HUES64 (cell line): ENCODE data around the gene AMBP.
"Not testable (repeated sequence)": the region's sequence is repeated elsewhere in the genome, so short reads cannot be mapped to it uniquely, and the experiment has no call there.

Experiments used
- H3K27ac ChIP-seq: 2 replicates; pipeline ENCODE4 v1.7.0; 2013; ENCODE audit warnings: low read depth, low read length, inconsistent platforms
- H3K27me3 ChIP-seq: 2 replicates; pipeline ENCODE4 v1.6.1; 2013; ENCODE audit warnings: mild to moderate bottlenecking, low read length; ENCODE audit not compliant: insufficient read depth
- H3K36me3 ChIP-seq: 2 replicates; pipeline ENCODE4 v1.6.1; 2013; ENCODE audit warnings: mild to moderate bottlenecking, low read length; ENCODE audit not compliant: insufficient read depth
- H3K4me1 ChIP-seq: 2 replicates; pipeline ENCODE4 v1.6.1; 2013; ENCODE audit warnings: mild to moderate bottlenecking, low read length, moderate library complexity; ENCODE audit not compliant: insufficient read depth
- H3K4me3 ChIP-seq: 2 replicates; pipeline ENCODE4 v1.5.1; 2013; ENCODE audit warnings: mild to moderate bottlenecking, low read length, moderate library complexity
- H3K9ac ChIP-seq: 2 replicates; pipeline ENCODE4 v1.6.1; 2013; ENCODE audit warnings: mild to moderate bottlenecking, low read depth, low read length
- H3K9me3 ChIP-seq: 2 replicates; pipeline ENCODE4 v1.6.1; 2013; ENCODE audit warnings: low read depth, low read length; ENCODE audit not compliant: insufficient read depth
- WGBS: fragments of 150-250, 120-280 bp; methylation state at CpG from one replicate; pipeline ENCODE4 v1.1.7; 2013; ENCODE audit warnings: missing lambda C conversion rate; 5-methylcytosine and 5-hydroxymethylcytosine counted together

Gene AMBP

DNA sequence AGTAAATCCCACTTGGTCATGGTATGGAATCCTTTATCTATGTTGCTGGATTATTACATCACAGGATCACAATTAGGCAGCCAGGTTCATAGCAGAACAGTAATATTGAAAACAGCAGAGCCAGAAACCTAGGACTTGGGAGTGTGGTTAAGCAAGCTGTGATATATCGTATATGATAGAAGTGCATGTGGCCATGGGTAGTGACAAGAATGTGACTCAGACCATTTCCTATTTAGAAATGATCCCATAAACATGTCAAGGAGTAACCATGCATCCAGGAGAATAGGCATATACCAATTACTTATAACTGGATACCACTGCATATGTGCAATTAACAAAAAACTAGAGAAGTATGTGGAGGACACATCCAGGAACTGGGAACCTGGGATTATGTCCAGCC, 31.2 kb downstream of the AMBP start:
- Histone ChIP-seq H3K9ac (no peak overlapping the region), H3K27ac (no peak overlapping the region), H3K9me3 (no peaks in the 10 kb centered on the region), H3K27me3 (no peaks in the 10 kb centered on the region), H3K4me1 (no peaks in the 10 kb centered on the region), H3K4me3 (no peak overlapping the region), H3K36me3 (peaks cover 38% of the 10 kb centered on the region)
- WGBS, result 100% methylated on average over 1 of the region's 1 CpG

GRCh38 chr9:114046237-114046755, 31.8 kb downstream of the AMBP start:
- 92% methylated on average over 4 of the region's 4 CpGs for WGBS
- Histone ChIP-seq H3K4me1 (no peaks in the 10 kb centered on the region), H3K36me3 (peaks cover 37% of the 10 kb centered on the region), H3K4me3 (no peak overlapping the region), H3K27ac (no peak overlapping the region), H3K9ac (no peak overlapping the region), H3K27me3 (no peaks in the 10 kb centered on the region), H3K9me3 (no peaks in the 10 kb centered on the region)

DNA sequence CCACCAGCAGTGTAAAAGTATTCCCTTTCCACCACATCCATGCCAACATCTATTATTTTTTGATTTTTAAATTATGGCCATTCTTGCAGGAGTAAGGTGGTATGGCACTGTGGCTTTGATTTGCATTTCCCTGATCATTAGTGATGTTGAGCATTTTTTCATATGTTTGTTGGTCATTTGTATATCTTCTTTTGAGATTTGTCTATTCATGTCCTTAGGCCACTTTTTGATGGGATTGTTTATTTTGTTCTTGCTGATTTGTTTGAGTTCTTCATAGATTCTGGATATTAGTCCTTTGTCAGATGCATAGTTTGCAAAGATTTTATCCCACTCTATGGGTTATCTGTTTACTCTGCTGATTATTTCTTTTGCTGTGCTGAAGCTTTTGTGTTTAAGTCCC, 34.4 kb downstream of the AMBP start:
- not testable (repeated sequence) for H3K4me1 ChIP-seq, H3K27me3 ChIP-seq, H3K9me3 ChIP-seq, H3K27ac ChIP-seq, H3K4me3 ChIP-seq, H3K9ac ChIP-seq
- peaks cover 13% of the 10 kb centered on the region for H3K36me3 ChIP-seq

GRCh38 chr9:114039484-114039883, 38.6 kb downstream of the AMBP start:
- H3K27ac ChIP-seq, result no peak overlapping the region
- H3K4me3 ChIP-seq, result no peak overlapping the region
- H3K27me3 ChIP-seq, result no peaks in the 10 kb centered on the region
- H3K36me3 ChIP-seq, result peaks cover 16% of the 10 kb centered on the region
- 96% methylated on average over 5 of the region's 5 CpGs for WGBS
- no peaks in the 10 kb centered on the region for H3K9me3 ChIP-seq
- peaks cover 10% of the 10 kb centered on the region; the same call in 1 of the 2 replicates for H3K4me1 ChIP-seq
- no peak overlapping the region for H3K9ac ChIP-seq

DNA sequence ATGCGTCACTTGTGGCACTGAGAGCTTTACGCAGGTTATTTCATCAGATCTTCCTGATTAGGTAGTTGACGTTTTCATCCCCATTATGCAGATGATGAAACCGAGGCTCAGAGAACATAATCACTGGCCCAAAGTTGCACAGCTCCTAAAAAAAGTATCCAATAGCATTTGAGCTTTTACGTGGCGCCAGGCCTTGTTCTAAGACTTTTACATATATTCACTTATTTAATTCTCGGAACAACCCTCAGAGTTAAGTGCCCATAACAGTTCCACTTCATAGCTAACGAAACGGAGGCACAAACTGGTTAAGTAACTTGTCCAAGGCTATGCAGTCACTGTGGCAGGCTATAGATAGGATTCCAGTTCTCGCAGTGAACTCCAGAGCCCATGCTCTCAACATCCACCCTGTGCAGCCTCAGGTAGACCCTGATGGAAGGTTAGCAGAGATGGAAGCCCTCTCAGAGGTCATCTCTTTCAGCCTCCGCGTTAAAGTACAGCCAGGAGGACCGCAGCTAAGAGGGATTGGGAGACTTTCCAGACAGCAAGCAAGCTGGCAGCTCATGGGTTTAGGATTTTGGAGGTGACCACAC, 39.3 kb downstream of the AMBP start:
- H3K4me1 ChIP-seq, result peaks cover 10% of the 10 kb centered on the region; the same call in 1 of the 2 replicates
- H3K36me3 ChIP-seq, result peaks cover 16% of the 10 kb centered on the region
- no peak overlapping the region for H3K9ac ChIP-seq
- H3K9me3 ChIP-seq, result no peaks in the 10 kb centered on the region
- no peak overlapping the region for H3K4me3 ChIP-seq
- H3K27ac ChIP-seq, result no peak overlapping the region
- 93% methylated on average over 13 of the region's 13 CpGs for WGBS
- H3K27me3 ChIP-seq, result no peaks in the 10 kb centered on the region

DNA sequence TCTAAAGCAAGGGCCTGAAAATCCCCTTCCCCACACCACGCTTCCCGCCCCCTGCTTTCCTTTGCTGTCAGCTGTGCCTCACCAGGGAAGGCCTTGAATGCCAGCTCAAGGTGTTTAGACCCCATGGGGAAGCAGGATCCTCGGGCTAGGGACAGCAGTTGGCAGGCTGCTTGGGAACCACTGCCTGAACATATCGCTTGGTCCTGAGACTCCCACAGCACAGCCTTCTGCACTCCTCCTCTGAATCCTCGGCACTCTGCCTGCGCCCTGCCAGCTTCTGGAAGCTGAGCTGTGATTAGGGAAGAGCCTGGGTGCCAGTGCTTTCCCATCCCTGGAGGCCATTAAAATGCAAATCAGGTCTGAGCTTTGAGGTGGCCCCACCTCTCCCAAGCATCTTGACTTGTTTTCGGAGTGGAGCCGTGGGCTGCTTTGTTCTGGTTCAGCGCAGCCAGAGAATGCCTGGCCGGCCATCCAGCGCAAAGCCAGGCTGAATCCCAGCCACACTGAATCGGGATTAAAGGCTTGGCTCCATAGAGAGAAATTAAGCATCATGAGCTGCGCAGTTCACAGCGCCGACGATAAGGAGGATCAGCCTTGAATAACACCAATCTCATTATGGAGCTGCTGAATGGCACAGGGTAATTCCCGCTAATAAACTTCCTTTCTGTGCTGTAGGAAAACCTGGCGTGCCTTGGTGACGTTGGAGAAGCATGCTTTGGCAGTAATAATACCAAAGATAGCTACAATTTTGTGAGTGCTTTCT, 40.0 kb downstream of the AMBP start:
- peak overlapping the region; percentile 3; the same call in 1 of the 2 replicates for H3K27ac ChIP-seq
- peaks cover 10% of the 10 kb centered on the region; the same call in 1 of the 2 replicates for H3K4me1 ChIP-seq
- WGBS, result 49% methylated on average over 19 of the region's 19 CpGs
- H3K36me3 ChIP-seq, result peaks cover 16% of the 10 kb centered on the region
- H3K9me3 ChIP-seq, result no peaks in the 10 kb centered on the region
- no peaks in the 10 kb centered on the region for H3K27me3 ChIP-seq
- H3K9ac ChIP-seq, result no peak overlapping the region
- no peak overlapping the region for H3K4me3 ChIP-seq

DNA sequence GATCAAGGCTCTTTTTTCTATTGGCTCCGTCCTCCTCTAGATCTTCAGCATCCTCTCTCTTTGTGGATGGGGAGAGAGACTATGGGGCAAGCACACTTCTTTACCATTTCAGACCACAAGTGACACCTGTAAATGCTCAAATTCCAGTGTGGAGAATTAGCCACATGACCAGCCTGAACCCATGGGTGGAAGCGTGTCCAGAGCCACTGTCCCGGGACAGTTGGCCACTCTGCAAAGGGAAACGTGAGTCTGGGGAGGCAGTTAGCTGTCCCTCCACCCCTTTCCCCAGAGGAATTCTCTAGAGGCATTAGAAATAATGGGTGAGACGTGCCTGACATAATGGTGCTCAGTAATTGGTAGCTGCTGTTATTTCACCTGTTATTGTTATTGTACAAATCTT, 40.9 kb downstream of the AMBP start:
- WGBS, result 90% methylated on average over 3 of the region's 5 CpGs
- Histone ChIP-seq H3K27me3 (no peaks in the 10 kb centered on the region), H3K36me3 (peaks cover 16% of the 10 kb centered on the region), H3K9me3 (no peaks in the 10 kb centered on the region), H3K9ac (no peak overlapping the region), H3K4me1 (peaks cover 10% of the 10 kb centered on the region; the same call in 1 of the 2 replicates), H3K27ac (no peak overlapping the region), H3K4me3 (no peak overlapping the region)

DNA sequence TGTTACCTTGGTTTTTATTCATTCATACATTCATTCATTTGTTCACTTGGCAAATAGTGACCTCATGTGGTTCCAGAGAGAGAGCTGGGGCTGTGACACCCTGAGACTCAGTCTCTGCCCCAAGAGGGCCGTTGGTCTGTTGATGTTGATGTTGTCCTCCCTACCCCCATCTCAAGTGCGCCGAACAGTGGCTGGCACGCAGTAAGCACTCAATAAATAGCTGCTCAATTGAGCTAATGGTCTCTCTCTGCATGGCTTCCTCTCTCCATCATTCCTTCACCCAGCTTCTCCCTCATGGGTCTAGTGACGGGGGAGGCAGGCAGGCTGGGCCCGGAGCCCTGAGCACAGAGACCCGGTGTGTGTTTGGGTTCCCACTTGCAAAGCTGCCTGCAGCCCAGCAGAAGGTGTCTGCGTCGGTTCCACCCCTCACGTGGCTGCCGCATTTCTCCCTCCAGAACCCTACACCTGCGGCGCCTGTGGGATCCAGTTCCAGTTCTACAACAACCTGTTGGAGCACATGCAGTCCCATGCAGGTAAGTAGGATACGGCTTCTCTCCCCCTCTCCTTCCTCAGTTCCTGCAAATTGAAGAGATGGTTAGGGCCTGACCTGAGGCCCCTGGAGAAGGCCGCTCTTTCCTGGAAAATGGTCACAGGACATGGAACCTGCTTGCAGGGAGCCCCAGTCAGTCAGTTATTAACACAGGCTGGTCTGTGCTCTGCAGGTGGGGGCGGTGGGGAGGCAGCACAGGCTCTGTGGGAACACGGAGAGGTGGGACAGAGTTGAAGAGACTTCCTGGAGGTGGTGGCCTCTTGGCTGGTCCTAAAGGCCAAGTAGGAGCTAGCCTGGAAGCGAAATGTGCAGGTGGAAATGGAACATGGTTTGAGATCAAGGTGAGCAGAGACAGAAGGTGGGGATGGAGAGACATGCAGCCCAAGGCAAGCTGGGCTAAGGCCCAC, 42.0 kb downstream of the AMBP start:
- Histone ChIP-seq H3K36me3 (peaks cover 16% of the 10 kb centered on the region), H3K27me3 (no peaks in the 10 kb centered on the region), H3K27ac (no peak overlapping the region), H3K9ac (no peak overlapping the region), H3K4me1 (peaks cover 10% of the 10 kb centered on the region; the same call in 1 of the 2 replicates), H3K9me3 (no peaks in the 10 kb centered on the region), H3K4me3 (no peak overlapping the region)
- WGBS, result 95% methylated on average over 18 of the region's 18 CpGs

- no peaks in the 10 kb centered on the region for H3K27me3 ChIP-seq
- H3K9ac ChIP-seq, result no peak overlapping the region
- no peak overlapping the region for H3K4me3 ChIP-seq
- peaks cover 10% of the 10 kb centered on the region; the same call in 1 of the 2 replicates for H3K4me1 ChIP-seq
- H3K9me3 ChIP-seq, result no peaks in the 10 kb centered on the region
- H3K36me3 ChIP-seq, result peaks cover 16% of the 10 kb centered on the region
- no peak overlapping the region for H3K27ac ChIP-seq
- 93% methylated on average over 17 of the region's 17 CpGs for WGBS
Measured at GRCh38 chr9:114035221-114035844, 42.8 kb downstream of the AMBP start.

GRCh38 chr9:114034661-114035062, 43.4 kb downstream of the AMBP start:
- WGBS, result 94% methylated on average over 4 of the region's 4 CpGs
- Histone ChIP-seq H3K27ac (no peak overlapping the region), H3K9ac (no peak overlapping the region), H3K4me1 (peaks cover 10% of the 10 kb centered on the region; the same call in 1 of the 2 replicates), H3K4me3 (no peak overlapping the region), H3K27me3 (no peaks in the 10 kb centered on the region), H3K36me3 (peaks cover 18% of the 10 kb centered on the region), H3K9me3 (no peaks in the 10 kb centered on the region)
